ENCODE results near the gene TMEM170A. TPM values are rescaled to one million over a fixed set of nuclear protein-coding genes. Genes with fewer than 3 reads are reported as not detected.
"Not testable (repeated sequence)": the region's sequence is repeated elsewhere in the genome, so short reads cannot be mapped to it uniquely, and the experiment has no call there.

The TMEM170A gene
- total and polyA plus RNA-seq, 7 donors, result 12.7 to 24.5 (median 15.9) TPM

GRCh38 chr16:75502916-75503605 lies 38.6 kb upstream of the TMEM170A start:
- no peaks in the 10 kb centered on the region for H3K27me3 ChIP-seq
- no peak overlapping the region for H3K4me3 ChIP-seq
- no peak for DNase-seq
- H3K27ac ChIP-seq, result no peak overlapping the region
- intact Hi-C loops (cut with DNase I), result no loop called here
- no peaks in the 10 kb centered on the region for H3K36me3 ChIP-seq
- TF ChIP-seq CTCF (IDR thresholded peaks at IDR 0.05) (no peak), POLR2A (IDR thresholded peaks at IDR 0.05) (no peak), EP300 (IDR thresholded peaks at IDR 0.05) (no peak), POLR2AphosphoS5 (IDR thresholded peaks at IDR 0.05) (no peak)
- H3K4me1 ChIP-seq, result peaks cover 0 to 12% (median 4%) of the 10 kb centered on the region in 4 donors
- H3K9me3 ChIP-seq, result no peaks in the 10 kb centered on the region
- 81 to 95% methylated on average over 4 of the region's 4 CpGs for WGBS, 2 donors

GRCh38 chr16:75501820-75502219 lies 37.3 kb upstream of the TMEM170A start:
- DNase-seq; H3K4me3 ChIP-seq; intact Hi-C loops (cut with DNase I); H3K27me3 ChIP-seq; H3K9me3 ChIP-seq; H3K36me3 ChIP-seq: not testable (repeated sequence)
- 62 to 69% methylated on average over 6 of the region's 6 CpGs for WGBS, 2 donors
- Histone ChIP-seq H3K27ac (peak overlapping the region in 2 of 4 donors; percentile 47 to 75), H3K4me1 (peaks cover 0 to 12% (median 4%) of the 10 kb centered on the region in 4 donors)

GRCh38 chr16:75501359-75501758 lies 36.9 kb upstream of the TMEM170A start:
- peak overlapping the region in 2 of 4 donors; percentile 47 to 75 for H3K27ac ChIP-seq

GRCh38 chr16:75498605-75499322 lies 34.3 kb upstream of the TMEM170A start:
- intact Hi-C loops (cut with DNase I); H3K4me3 ChIP-seq; DNase-seq; H3K9me3 ChIP-seq; H3K36me3 ChIP-seq: not testable (repeated sequence)
- Histone ChIP-seq H3K27ac (peak overlapping the region in 1 of 4 donors; percentile 49), H3K27me3 (peaks cover 0 to 14% (median 6%) of the 10 kb centered on the region in 3 donors), H3K4me1 (peaks cover 0 to 26% (median 15%) of the 10 kb centered on the region in 4 donors)
- WGBS, 2 donors, result 16 to 39% methylated on average over 10 of the region's 13 CpGs

More at GRCh38 chr16:75501359-75501758, 36.9 kb upstream of the TMEM170A start:
- no peak for DNase-seq
- intact Hi-C loops (cut with DNase I), result no loop called here
- TF ChIP-seq POLR2A (IDR thresholded peaks at IDR 0.05) (no peak), POLR2AphosphoS5 (IDR thresholded peaks at IDR 0.05) (no peak), CTCF (IDR thresholded peaks at IDR 0.05) (no peak), EP300 (IDR thresholded peaks at IDR 0.05) (no peak)
- no peaks in the 10 kb centered on the region for H3K27me3 ChIP-seq
- 90 to 92% methylated on average over 5 of the region's 5 CpGs for WGBS, 2 donors
- H3K4me3 ChIP-seq, result no peak overlapping the region
- H3K4me1 ChIP-seq, result peaks cover 0 to 12% (median 4%) of the 10 kb centered on the region in 4 donors
- H3K9me3 ChIP-seq, result no peaks in the 10 kb centered on the region
- no peaks in the 10 kb centered on the region for H3K36me3 ChIP-seq

GRCh38 chr16:75497558-75497957 lies 33.1 kb upstream of the TMEM170A start:
- H3K27ac ChIP-seq, result no peak overlapping the region
- H3K9me3 ChIP-seq, result no peaks in the 10 kb centered on the region
- DNase-seq, result no peak
- intact Hi-C loops (cut with DNase I), result no loop called here
- TF ChIP-seq CTCF (IDR thresholded peaks at IDR 0.05) (no peak), EP300 (IDR thresholded peaks at IDR 0.05) (no peak), POLR2A (IDR thresholded peaks at IDR 0.05) (no peak), POLR2AphosphoS5 (IDR thresholded peaks at IDR 0.05) (no peak)
- H3K27me3 ChIP-seq, result peaks cover 0 to 19% (median 6%) of the 10 kb centered on the region in 3 donors
- H3K4me3 ChIP-seq, result no peak overlapping the region
- 63 to 77% methylated on average over 4 of the region's 4 CpGs for WGBS, 2 donors
- no peaks in the 10 kb centered on the region for H3K36me3 ChIP-seq
- H3K4me1 ChIP-seq, result peaks cover 0 to 26% (median 15%) of the 10 kb centered on the region in 4 donors
